Activated naive CD4-positive, alpha-beta T cell treated with anti-CD3 and anti-CD28 coated beads for 36 hours (primary cell): ENCODE measurements around the gene NEDD4L. TPM values are rescaled to one million over a fixed set of nuclear protein-coding genes. Genes with fewer than 3 reads are reported as not detected.

Experiments used
- CTCF ChIA-PET: fragments of 350-600 bp; sonication (Branson Sonifier 250); formaldehyde crosslinking; loops from one replicate; lab custom pipeline; 2021; ENCODE audit warnings: antibody characterized with exemption; lab: Charles Lee
- DNase-seq: peaks from one replicate; pipeline ENCODE4 v3.0.0-alpha.2; 2020
- H3K27ac Mint-ChIP-seq: one replicate; pipeline ENCODE4 v1.8.0; 2021; ENCODE audit warnings: mild to moderate bottlenecking, mixed read lengths
- H3K27me3 Mint-ChIP-seq: one replicate; pipeline ENCODE4 v1.8.0; 2021; ENCODE audit warnings: low read depth, mixed read lengths
- H3K36me3 Mint-ChIP-seq: one replicate; pipeline ENCODE4 v1.8.0; 2021; ENCODE audit warnings: low read depth, mixed read lengths
- H3K4me1 Mint-ChIP-seq: one replicate; pipeline ENCODE4 v1.8.0; 2021; ENCODE audit warnings: low read depth, mixed read lengths
- H3K4me3 Mint-ChIP-seq: one replicate; pipeline ENCODE4 v1.8.0; 2021; ENCODE audit warnings: mild to moderate bottlenecking, moderate library complexity, mixed read lengths
- H3K9me3 Mint-ChIP-seq: one replicate; pipeline ENCODE4 v1.8.0; 2021; ENCODE audit warnings: mixed read lengths
- intact Hi-C: fragments of 100-400 bp; cut with micrococcal nuclease; formaldehyde crosslinking; loops from one replicate; pipeline ENCODE4 v1.15.1; 2023
- total RNA-seq, 2 experiments: library from RNA; stranded (reverse); gene quantifications; one replicate each; pipeline ENCODE4 v1.2.3, GENCODE V29; 2021

NEDD4L gene
- total RNA-seq, 2 experiments from 2014 or later, result 5.3 to 5.6 TPM

- H3K4me3 Mint-ChIP-seq, result no peak overlapping the region
- CTCF ChIA-PET, result interaction anchor here (0.5 kb wide), 1 partner anchor 144 kb away, joined by 3 read pairs; no protein-coding TSS in a partner anchor
- no peak overlapping the region for H3K27ac Mint-ChIP-seq
- H3K4me1 Mint-ChIP-seq, result no peaks in the 10 kb centered on the region
- intact Hi-C loops, result no loop called here
- no peak for DNase-seq
- H3K27me3 Mint-ChIP-seq, result no peaks in the 10 kb centered on the region
- no peaks in the 10 kb centered on the region for H3K9me3 Mint-ChIP-seq
- no peaks in the 10 kb centered on the region for H3K36me3 Mint-ChIP-seq
Observed at GRCh38 chr18:58348951-58349350, 304.9 kb downstream of the NEDD4L start.

- Mint-ChIP-seq H3K4me3 (no peak overlapping the region), H3K27ac (no peak overlapping the region), H3K4me1 (no peaks in the 10 kb centered on the region), H3K9me3 (no peaks in the 10 kb centered on the region), H3K27me3 (no peaks in the 10 kb centered on the region), H3K36me3 (no peaks in the 10 kb centered on the region)
- intact Hi-C loops, result no loop called here
- no peak for DNase-seq
- CTCF ChIA-PET, result no interaction called here
Observed at GRCh38 chr18:58349650-58350049, 305.6 kb downstream of the NEDD4L start.

- H3K4me3 Mint-ChIP-seq, result no peak overlapping the region
- no peaks in the 10 kb centered on the region for H3K36me3 Mint-ChIP-seq
- intact Hi-C loops, result no loop called here
- CTCF ChIA-PET, result interaction anchor here (0.6 kb wide), 1 partner anchor 576 kb away, joined by 3 read pairs; no protein-coding TSS in a partner anchor
- no peaks in the 10 kb centered on the region for H3K9me3 Mint-ChIP-seq
- DNase-seq, result no peak
- H3K27me3 Mint-ChIP-seq, result no peaks in the 10 kb centered on the region
- H3K4me1 Mint-ChIP-seq, result no peaks in the 10 kb centered on the region
- no peak overlapping the region for H3K27ac Mint-ChIP-seq
Observed at GRCh38 chr18:58350526-58350925, 306.5 kb downstream of the NEDD4L start.

GRCh38 chr18:58351776-58352175, 307.8 kb downstream of the NEDD4L start:
- H3K9me3 Mint-ChIP-seq, result no peaks in the 10 kb centered on the region
- DNase-seq, result no peak
- no peaks in the 10 kb centered on the region for H3K36me3 Mint-ChIP-seq
- no peak overlapping the region for H3K4me3 Mint-ChIP-seq
- H3K4me1 Mint-ChIP-seq, result no peaks in the 10 kb centered on the region
- H3K27ac Mint-ChIP-seq, result no peak overlapping the region
- CTCF ChIA-PET, result no interaction called here
- intact Hi-C loops, result no loop called here
- no peaks in the 10 kb centered on the region for H3K27me3 Mint-ChIP-seq

GRCh38 chr18:58353581-58353980, 309.6 kb downstream of the NEDD4L start:
- Mint-ChIP-seq H3K9me3 (no peaks in the 10 kb centered on the region), H3K4me1 (no peaks in the 10 kb centered on the region), H3K27ac (no peak overlapping the region), H3K36me3 (no peaks in the 10 kb centered on the region), H3K27me3 (no peaks in the 10 kb centered on the region), H3K4me3 (no peak overlapping the region)
- CTCF ChIA-PET, result interaction anchor here (0.8 kb wide), 1 partner anchor 33 kb away, joined by 3 read pairs; no protein-coding TSS in a partner anchor
- intact Hi-C loops, result no loop called here
- no peak for DNase-seq

- Mint-ChIP-seq H3K4me3 (no peak overlapping the region), H3K4me1 (no peaks in the 10 kb centered on the region), H3K9me3 (no peaks in the 10 kb centered on the region), H3K27me3 (no peaks in the 10 kb centered on the region), H3K36me3 (no peaks in the 10 kb centered on the region), H3K27ac (no peak overlapping the region)
- no peak for DNase-seq
- intact Hi-C loops, result no loop called here
- CTCF ChIA-PET, result interaction anchor here (0.8 kb wide), 1 partner anchor 33 kb away, joined by 3 read pairs; no protein-coding TSS in a partner anchor
Observed at GRCh38 chr18:58354051-58354450, 310.0 kb downstream of the NEDD4L start.

- Mint-ChIP-seq H3K4me3 (no peak overlapping the region), H3K9me3 (no peaks in the 10 kb centered on the region), H3K36me3 (no peaks in the 10 kb centered on the region), H3K27ac (no peak overlapping the region), H3K27me3 (no peaks in the 10 kb centered on the region), H3K4me1 (no peaks in the 10 kb centered on the region)
- DNase-seq, result no peak
- intact Hi-C loops, result no loop called here
- CTCF ChIA-PET, result no interaction called here
Observed at GRCh38 chr18:58354791-58355190, 310.8 kb downstream of the NEDD4L start.

- no peaks in the 10 kb centered on the region for H3K9me3 Mint-ChIP-seq
- H3K4me3 Mint-ChIP-seq, result no peak overlapping the region
- intact Hi-C loops, result no loop called here
- CTCF ChIA-PET, result interaction anchor here (0.6 kb wide), 1 partner anchor 516 kb away, joined by 5 read pairs; no protein-coding TSS in a partner anchor
- no peak overlapping the region for H3K27ac Mint-ChIP-seq
- H3K4me1 Mint-ChIP-seq, result no peaks in the 10 kb centered on the region
- no peak for DNase-seq
- no peaks in the 10 kb centered on the region for H3K36me3 Mint-ChIP-seq
- H3K27me3 Mint-ChIP-seq, result no peaks in the 10 kb centered on the region
Observed at GRCh38 chr18:58355243-58355642, 311.2 kb downstream of the NEDD4L start.

- Mint-ChIP-seq H3K36me3 (no peaks in the 10 kb centered on the region), H3K4me3 (no peak overlapping the region), H3K4me1 (no peaks in the 10 kb centered on the region), H3K27me3 (no peaks in the 10 kb centered on the region), H3K9me3 (no peaks in the 10 kb centered on the region), H3K27ac (no peak overlapping the region)
- no peak for DNase-seq
- intact Hi-C loops, result no loop called here
- CTCF ChIA-PET, result no interaction called here
Observed at GRCh38 chr18:58359218-58359617, 315.2 kb downstream of the NEDD4L start.

GRCh38 chr18:58359620-58360019, 315.6 kb downstream of the NEDD4L start:
- Mint-ChIP-seq H3K27me3 (no peaks in the 10 kb centered on the region), H3K4me3 (no peak overlapping the region), H3K36me3 (no peaks in the 10 kb centered on the region), H3K9me3 (no peaks in the 10 kb centered on the region), H3K4me1 (no peaks in the 10 kb centered on the region), H3K27ac (no peak overlapping the region)
- intact Hi-C loops, result no loop called here
- no peak for DNase-seq
- CTCF ChIA-PET, result no interaction called here

- Mint-ChIP-seq H3K4me3 (no peak overlapping the region), H3K9me3 (no peaks in the 10 kb centered on the region), H3K36me3 (no peaks in the 10 kb centered on the region), H3K4me1 (no peaks in the 10 kb centered on the region), H3K27me3 (no peaks in the 10 kb centered on the region), H3K27ac (no peak overlapping the region)
- DNase-seq, result no peak
- CTCF ChIA-PET, result interaction anchor here (0.7 kb wide), 1 partner anchor 15 kb away, joined by 4 read pairs; no protein-coding TSS in a partner anchor
- intact Hi-C loops, result no loop called here
Observed at GRCh38 chr18:58360324-58360723, 316.3 kb downstream of the NEDD4L start.

GRCh38 chr18:58361212-58361611, 317.2 kb downstream of the NEDD4L start:
- H3K9me3 Mint-ChIP-seq, result no peaks in the 10 kb centered on the region
- no peak overlapping the region for H3K4me3 Mint-ChIP-seq
- no peak for DNase-seq
- no peaks in the 10 kb centered on the region for H3K4me1 Mint-ChIP-seq
- intact Hi-C loops, result no loop called here
- CTCF ChIA-PET, result no interaction called here
- no peaks in the 10 kb centered on the region for H3K27me3 Mint-ChIP-seq
- H3K27ac Mint-ChIP-seq, result no peak overlapping the region
- H3K36me3 Mint-ChIP-seq, result no peaks in the 10 kb centered on the region

GRCh38 chr18:58362027-58362575, 318.1 kb downstream of the NEDD4L start:
- H3K27ac Mint-ChIP-seq, result no peak overlapping the region
- no peaks in the 10 kb centered on the region for H3K36me3 Mint-ChIP-seq
- H3K4me1 Mint-ChIP-seq, result no peaks in the 10 kb centered on the region
- H3K4me3 Mint-ChIP-seq, result no peak overlapping the region
- DNase-seq, result no peak
- no peaks in the 10 kb centered on the region for H3K9me3 Mint-ChIP-seq
- intact Hi-C loops, result no loop called here
- no peaks in the 10 kb centered on the region for H3K27me3 Mint-ChIP-seq
- CTCF ChIA-PET, result interaction anchor here (1.3 kb wide), 1 partner anchor 402 kb away, joined by 3 read pairs; no protein-coding TSS in a partner anchor
